Left forelimb (tissue), 1 donor: ENCODE measurements around the gene LTB4R.

Source experiments
- DNase-seq: peaks from one replicate; pipeline ENCODE4 v3.0.0-alpha.2; 2018; ENCODE audit warnings: low spot score

Gene LTB4R

GRCh38 chr14:24300326-24300980, 10.8 kb upstream of the LTB4R start:
- no peak for DNase-seq

- no peak for DNase-seq
These were observed 7.3 kb upstream of the LTB4R start for GRCh38 chr14:24304019-24304387.

GRCh38 chr14:24307156-24307574, 4.1 kb upstream of the LTB4R start:
- no peak for DNase-seq

GRCh38 chr14:24307575-24308341, 3.5 kb upstream of the LTB4R start, which contains the start of gene CIDEB:
Gene CIDEB, minus strand, starts transcription at chr14:24307977. Its CDS starts 119 bp downstream, at chr14:24307858.
- DNase-seq, result no peak

- no peak for DNase-seq
These were observed 2.8 kb upstream of the LTB4R start for GRCh38 chr14:24308342-24309124.

GRCh38 chr14:24309538-24310264, 1.6 kb upstream of the LTB4R start, which contains the start of gene LTB4R2:
Gene LTB4R2, plus strand, starts transcription at chr14:24310140. Its CDS starts 525 bp downstream, at chr14:24310665.
- no peak for DNase-seq

GRCh38 chr14:24310265-24310645, 1.0 kb upstream of the LTB4R start:
- no peak for DNase-seq

GRCh38 chr14:24311837-24312615, 724 bp downstream of the LTB4R start:
- DNase-seq, result no peak

- no peak for DNase-seq
These were observed 1.6 kb downstream of the LTB4R start for GRCh38 chr14:24312736-24313507.

GRCh38 chr14:24313913-24314312, 2.6 kb downstream of the LTB4R start:
- no peak for DNase-seq

- no peak for DNase-seq
These were observed 3.3 kb downstream of the LTB4R start for GRCh38 chr14:24314377-24315193.

GRCh38 chr14:24315243-24315806, 4.0 kb downstream of the LTB4R start:
- no peak for DNase-seq

- DNase-seq, result no peak
These were observed 4.7 kb downstream of the LTB4R start for GRCh38 chr14:24315807-24316596.

GRCh38 chr14:24316597-24316950, 5.3 kb downstream of the LTB4R start:
- DNase-seq, result no peak

- no peak for DNase-seq
These were observed 6.0 kb downstream of the LTB4R start for GRCh38 chr14:24317141-24317928.

GRCh38 chr14:24321212-24321975, 10.1 kb downstream of the LTB4R start:
- DNase-seq, result no peak

GRCh38 chr14:24322672-24323071, 11.4 kb downstream of the LTB4R start:
- DNase-seq, result no peak
